Fibroblast of skin of back (primary cell): ENCODE data around the gene DCLK2.

Experiments
- DNase-seq: peaks from one replicate; pipeline ENCODE4 v3.0.0-alpha.2; 2013

DCLK2 gene

GRCh38 chr4:150211016-150211415 is 132.8 kb downstream of the DCLK2 start:
- no peak for DNase-seq

GRCh38 chr4:150211799-150212445 is 133.7 kb downstream of the DCLK2 start:
- DNase-seq, result peak; percentile 16

- no peak for DNase-seq
Observed at GRCh38 chr4:150212485-150212884, 134.2 kb downstream of the DCLK2 start.

- no peak for DNase-seq
Observed at GRCh38 chr4:150212927-150213326, 134.7 kb downstream of the DCLK2 start.

- no peak for DNase-seq
Observed at GRCh38 chr4:150215601-150216000, 137.4 kb downstream of the DCLK2 start.

GRCh38 chr4:150216726-150217125 is 138.5 kb downstream of the DCLK2 start:
- no peak for DNase-seq

- peak; percentile 81 for DNase-seq
Observed at GRCh38 chr4:150217192-150217591, 138.9 kb downstream of the DCLK2 start.

- DNase-seq, result no peak
Observed at GRCh38 chr4:150217808-150218207, 139.6 kb downstream of the DCLK2 start.

GRCh38 chr4:150218447-150218846 is 140.2 kb downstream of the DCLK2 start:
- no peak for DNase-seq

- peak; percentile 51 for DNase-seq
Observed at GRCh38 chr4:150219841-150220240, 141.6 kb downstream of the DCLK2 start.

- DNase-seq, result peak; percentile 97
Observed at GRCh38 chr4:150224896-150225591, 146.8 kb downstream of the DCLK2 start.

GRCh38 chr4:150229520-150229919 is 151.3 kb downstream of the DCLK2 start:
- peak; percentile 94 for DNase-seq

- DNase-seq, result no peak
Observed at GRCh38 chr4:150230561-150230960, 152.3 kb downstream of the DCLK2 start.

GRCh38 chr4:150231107-150231770 is 153.0 kb downstream of the DCLK2 start:
- DNase-seq, result no peak

- peak; percentile 34 for DNase-seq
Observed at GRCh38 chr4:150232029-150232428, 153.8 kb downstream of the DCLK2 start.

GRCh38 chr4:150234246-150234645 is 156.0 kb downstream of the DCLK2 start:
- DNase-seq, result no peak

- no peak for DNase-seq
Observed at GRCh38 chr4:150235317-150235716, 157.1 kb downstream of the DCLK2 start.

GRCh38 chr4:150235808-150236271 is 157.6 kb downstream of the DCLK2 start:
- peak; percentile 78 for DNase-seq

GRCh38 chr4:150236626-150237025 is 158.4 kb downstream of the DCLK2 start:
- DNase-seq, result peak; percentile 85

- DNase-seq, result peak; percentile 95
Observed at GRCh38 chr4:150237110-150237872, 159.0 kb downstream of the DCLK2 start.

GRCh38 chr4:150238591-150238990 is 160.3 kb downstream of the DCLK2 start:
- DNase-seq, result no peak

- peak; percentile 35 for DNase-seq
Observed at GRCh38 chr4:150240011-150240410, 161.8 kb downstream of the DCLK2 start.
